Activated naive CD8-positive, alpha-beta T cell (primary cell): ENCODE results near the gene CDK14.

Experiments
- H3K27ac Mint-ChIP-seq: one replicate; pipeline ENCODE4 v1.8.0; 2021; ENCODE audit warnings: mixed read lengths
- H3K27me3 Mint-ChIP-seq: one replicate; pipeline ENCODE4 v1.8.0; 2021; ENCODE audit warnings: mixed read lengths
- H3K36me3 Mint-ChIP-seq: one replicate; pipeline ENCODE4 v1.8.0; 2021; ENCODE audit warnings: mixed read lengths
- H3K4me1 Mint-ChIP-seq: one replicate; pipeline ENCODE4 v1.8.0; 2021; ENCODE audit warnings: low read depth, mixed read lengths
- H3K4me3 Mint-ChIP-seq: one replicate; pipeline ENCODE4 v1.8.0; 2021; ENCODE audit warnings: mild to moderate bottlenecking, mixed read lengths
- H3K9me3 Mint-ChIP-seq: one replicate; pipeline ENCODE4 v1.8.0; 2021; ENCODE audit warnings: low read depth, mixed read lengths

The CDK14 gene

DNA sequence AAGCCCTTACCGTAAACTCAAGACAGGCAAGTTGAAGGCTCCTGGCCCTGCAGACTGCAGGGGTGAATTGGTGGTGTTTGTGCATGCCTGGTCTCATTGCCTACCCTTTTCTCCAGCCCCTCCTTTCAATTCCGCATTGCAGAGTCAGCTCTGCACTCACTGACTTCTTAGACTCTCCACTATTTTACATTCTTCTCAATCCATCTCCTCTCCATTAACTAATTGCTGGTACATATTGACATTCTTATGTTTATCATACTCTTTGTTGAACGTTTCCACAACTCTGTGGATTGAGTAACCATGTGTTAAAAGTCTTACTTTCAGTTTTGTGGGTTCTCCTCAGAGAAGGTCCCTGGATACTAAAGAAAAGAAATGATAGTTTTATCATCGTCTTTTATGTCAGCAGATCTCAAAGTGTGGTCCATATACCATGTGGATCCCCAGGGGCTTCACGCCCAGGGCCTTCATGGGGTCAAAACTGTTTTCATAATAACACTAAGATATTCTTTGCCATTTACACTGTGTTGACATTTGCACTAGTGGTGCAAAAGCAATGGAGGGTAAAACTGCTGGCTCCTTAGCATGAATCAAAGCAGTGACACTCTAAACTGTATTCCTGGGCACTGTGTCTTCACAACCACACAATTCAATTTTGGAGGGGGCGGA, 532.7 kb downstream of the CDK14 start:
- H3K27me3 Mint-ChIP-seq, result peaks cover 5% of the 10 kb centered on the region
- H3K4me3 Mint-ChIP-seq, result no peak overlapping the region
- H3K9me3 Mint-ChIP-seq, result no peaks in the 10 kb centered on the region
- H3K36me3 Mint-ChIP-seq, result no peaks in the 10 kb centered on the region
- no peak overlapping the region for H3K27ac Mint-ChIP-seq
- no peaks in the 10 kb centered on the region for H3K4me1 Mint-ChIP-seq

DNA sequence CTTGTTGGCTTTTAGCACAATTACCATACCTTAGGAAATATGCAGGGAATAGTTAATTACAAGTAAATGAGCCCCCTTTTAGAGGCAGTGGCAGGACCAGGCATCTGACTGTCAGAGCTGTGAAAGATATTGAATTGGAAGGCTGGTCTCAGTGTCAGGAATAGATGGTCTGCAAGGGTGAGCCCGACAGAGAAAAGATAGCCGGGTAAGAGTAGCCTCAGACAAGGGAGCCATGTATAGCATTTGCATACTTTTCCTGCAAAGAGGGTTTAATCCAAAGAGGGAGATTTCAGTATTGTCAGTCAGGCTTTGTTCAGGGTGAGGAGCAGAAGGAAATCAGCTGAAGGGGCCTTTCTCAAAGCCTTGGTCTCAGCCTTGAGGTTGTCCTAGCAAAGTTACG, 539.2 kb downstream of the CDK14 start:
- no peak overlapping the region for H3K27ac Mint-ChIP-seq
- H3K9me3 Mint-ChIP-seq, result no peaks in the 10 kb centered on the region
- no peaks in the 10 kb centered on the region for H3K36me3 Mint-ChIP-seq
- no peak overlapping the region for H3K4me3 Mint-ChIP-seq
- H3K27me3 Mint-ChIP-seq, result peaks cover 2% of the 10 kb centered on the region
- no peaks in the 10 kb centered on the region for H3K4me1 Mint-ChIP-seq

DNA sequence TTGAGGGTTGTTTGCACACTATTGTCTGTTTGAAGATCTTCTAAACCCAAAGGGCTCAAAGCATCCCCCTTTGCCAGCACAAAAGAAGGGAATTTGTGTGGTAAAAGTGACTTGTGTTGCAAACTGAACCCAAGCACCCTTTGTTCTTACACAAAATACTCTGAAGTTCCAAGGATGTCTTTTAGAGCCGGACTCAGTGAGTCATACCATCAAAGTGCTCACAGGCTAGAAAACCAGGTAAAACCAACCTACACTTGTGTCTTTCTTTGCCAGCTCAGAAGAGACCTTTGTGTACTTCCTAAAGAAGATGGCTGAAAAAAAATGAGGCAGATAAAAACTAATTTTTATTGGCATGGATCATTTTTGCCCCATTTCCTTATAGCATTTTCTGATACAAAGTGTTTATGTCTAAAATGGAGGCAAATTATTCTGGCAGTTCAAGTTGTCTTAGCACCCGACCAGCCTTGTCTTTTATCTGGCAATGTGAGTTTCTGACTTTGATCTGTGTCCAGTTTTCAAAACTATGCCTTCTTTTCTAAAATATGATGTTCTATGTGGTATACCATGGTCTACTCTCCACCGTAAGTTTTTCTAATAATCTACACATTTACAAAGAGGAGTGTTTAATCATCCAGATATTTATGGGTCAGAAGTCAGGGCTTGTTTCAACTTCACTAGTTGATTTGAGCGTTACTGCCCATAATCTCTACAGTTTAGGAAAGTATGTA, 539.7 kb downstream of the CDK14 start:
- Mint-ChIP-seq H3K27ac (no peak overlapping the region), H3K4me1 (no peaks in the 10 kb centered on the region), H3K9me3 (no peaks in the 10 kb centered on the region), H3K4me3 (no peak overlapping the region), H3K27me3 (peaks cover 2% of the 10 kb centered on the region), H3K36me3 (no peaks in the 10 kb centered on the region)

DNA sequence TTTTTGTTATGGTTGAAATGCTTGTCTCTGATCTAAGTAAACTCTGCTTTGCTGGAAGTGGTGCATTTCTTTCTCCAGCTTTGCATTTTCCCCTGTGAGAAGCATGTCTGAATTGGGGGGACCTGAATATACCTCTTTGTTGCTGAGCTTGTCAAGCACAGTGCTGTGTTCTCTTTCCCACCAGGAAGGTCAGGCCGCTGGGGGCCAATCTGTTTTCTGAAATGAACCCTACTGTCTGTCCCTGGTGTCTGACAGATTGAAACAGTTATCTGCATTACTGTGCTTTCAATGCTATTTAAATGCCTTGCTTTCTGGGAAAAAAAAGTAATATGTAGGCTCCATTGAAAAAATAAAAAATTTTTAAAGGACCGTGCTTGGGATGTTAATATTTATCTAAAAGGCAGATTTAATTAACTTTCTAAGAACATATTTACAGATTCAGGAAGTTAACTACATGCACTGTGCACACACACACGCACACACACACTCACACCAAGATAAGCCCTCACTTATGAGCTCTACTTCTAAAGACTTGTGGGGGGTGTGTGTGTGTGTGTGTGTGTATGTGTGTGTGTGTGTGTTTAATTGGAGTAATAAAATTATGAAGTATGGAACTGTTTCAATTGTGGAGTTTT, 541.1 kb downstream of the CDK14 start:
- no peaks in the 10 kb centered on the region for H3K27me3 Mint-ChIP-seq
- no peak overlapping the region for H3K27ac Mint-ChIP-seq
- no peaks in the 10 kb centered on the region for H3K36me3 Mint-ChIP-seq
- H3K4me3 Mint-ChIP-seq, result no peak overlapping the region
- H3K9me3 Mint-ChIP-seq, result no peaks in the 10 kb centered on the region
- H3K4me1 Mint-ChIP-seq, result no peaks in the 10 kb centered on the region

GRCh38 chr7:91137788-91138368, 541.8 kb downstream of the CDK14 start:
- Mint-ChIP-seq H3K27me3 (no peaks in the 10 kb centered on the region), H3K36me3 (no peaks in the 10 kb centered on the region), H3K27ac (no peak overlapping the region), H3K4me3 (no peak overlapping the region), H3K4me1 (no peaks in the 10 kb centered on the region), H3K9me3 (no peaks in the 10 kb centered on the region)

DNA sequence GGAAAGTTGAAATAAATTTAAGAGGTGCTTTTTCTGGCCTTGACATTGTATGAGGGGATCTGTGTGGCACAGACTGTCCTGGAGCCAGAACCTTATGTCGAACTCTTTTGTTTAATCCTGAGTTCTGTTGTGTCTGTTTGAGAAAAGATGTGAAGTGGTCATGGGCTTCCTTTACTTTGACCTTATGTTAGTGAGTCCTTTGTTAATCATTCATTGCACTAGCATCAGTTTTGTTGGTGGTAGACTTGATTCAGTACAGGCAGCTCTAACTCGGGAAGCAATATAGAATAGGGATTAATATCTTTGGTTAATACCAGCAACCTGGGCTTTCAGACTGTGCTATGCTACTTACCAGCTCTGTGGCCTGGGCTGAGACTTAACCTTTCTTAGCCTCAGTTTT, 544.2 kb downstream of the CDK14 start:
- no peak overlapping the region for H3K4me3 Mint-ChIP-seq
- H3K27me3 Mint-ChIP-seq, result no peaks in the 10 kb centered on the region
- H3K4me1 Mint-ChIP-seq, result no peaks in the 10 kb centered on the region
- H3K36me3 Mint-ChIP-seq, result no peaks in the 10 kb centered on the region
- no peaks in the 10 kb centered on the region for H3K9me3 Mint-ChIP-seq
- H3K27ac Mint-ChIP-seq, result no peak overlapping the region

DNA sequence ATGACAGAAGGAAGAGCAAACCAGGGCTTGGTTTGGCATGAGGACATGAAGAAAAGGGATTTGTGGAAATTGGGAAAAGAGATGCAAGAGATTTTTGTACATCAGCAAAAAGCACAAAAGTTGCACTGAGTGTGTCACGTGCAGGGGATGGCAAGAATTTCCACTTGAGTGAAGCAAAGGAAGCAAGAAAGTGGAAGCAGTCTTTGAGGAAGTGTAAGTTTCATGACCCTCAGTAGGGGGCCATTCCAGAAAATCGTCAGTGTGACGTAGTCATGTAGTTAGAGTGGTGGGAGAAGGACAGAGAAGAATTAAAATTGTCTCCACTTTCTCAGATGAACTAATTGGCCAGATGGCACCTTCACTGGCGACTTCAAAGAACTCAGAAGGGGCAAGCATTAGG, 544.9 kb downstream of the CDK14 start:
- Mint-ChIP-seq H3K27me3 (no peaks in the 10 kb centered on the region), H3K4me1 (no peaks in the 10 kb centered on the region), H3K4me3 (no peak overlapping the region), H3K9me3 (no peaks in the 10 kb centered on the region), H3K27ac (no peak overlapping the region), H3K36me3 (no peaks in the 10 kb centered on the region)

GRCh38 chr7:91142743-91143142, 546.6 kb downstream of the CDK14 start:
- Mint-ChIP-seq H3K27me3 (peaks cover 1% of the 10 kb centered on the region), H3K27ac (no peak overlapping the region), H3K36me3 (no peaks in the 10 kb centered on the region), H3K4me1 (no peaks in the 10 kb centered on the region), H3K9me3 (no peaks in the 10 kb centered on the region), H3K4me3 (no peak overlapping the region)

GRCh38 chr7:91149341-91150246, 553.5 kb downstream of the CDK14 start:
- Mint-ChIP-seq H3K9me3 (no peaks in the 10 kb centered on the region), H3K27me3 (peaks cover 1% of the 10 kb centered on the region), H3K4me3 (no peak overlapping the region), H3K27ac (no peak overlapping the region), H3K4me1 (no peaks in the 10 kb centered on the region), H3K36me3 (no peaks in the 10 kb centered on the region)

DNA sequence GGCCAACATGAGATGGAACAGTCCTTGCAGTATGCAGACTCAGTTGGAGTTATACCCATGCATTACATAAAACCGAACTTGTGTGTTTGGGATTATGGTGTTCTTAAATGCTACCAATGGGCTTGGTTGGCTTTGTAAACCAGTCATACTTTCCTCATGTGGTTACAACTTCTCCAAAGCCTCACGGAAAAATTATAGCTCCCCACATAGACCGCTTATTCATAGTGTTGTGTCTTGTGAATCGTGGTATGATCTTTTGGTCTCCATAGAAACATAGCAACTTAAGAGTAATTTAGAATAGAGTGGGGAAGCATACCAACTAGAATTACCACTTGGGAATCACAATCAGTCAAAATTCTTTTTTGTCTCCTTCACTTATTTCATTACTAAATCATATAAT, 555.8 kb downstream of the CDK14 start:
- Mint-ChIP-seq H3K4me3 (no peak overlapping the region), H3K27ac (no peak overlapping the region), H3K4me1 (no peaks in the 10 kb centered on the region), H3K36me3 (no peaks in the 10 kb centered on the region), H3K9me3 (no peaks in the 10 kb centered on the region), H3K27me3 (peaks cover 1% of the 10 kb centered on the region)

DNA sequence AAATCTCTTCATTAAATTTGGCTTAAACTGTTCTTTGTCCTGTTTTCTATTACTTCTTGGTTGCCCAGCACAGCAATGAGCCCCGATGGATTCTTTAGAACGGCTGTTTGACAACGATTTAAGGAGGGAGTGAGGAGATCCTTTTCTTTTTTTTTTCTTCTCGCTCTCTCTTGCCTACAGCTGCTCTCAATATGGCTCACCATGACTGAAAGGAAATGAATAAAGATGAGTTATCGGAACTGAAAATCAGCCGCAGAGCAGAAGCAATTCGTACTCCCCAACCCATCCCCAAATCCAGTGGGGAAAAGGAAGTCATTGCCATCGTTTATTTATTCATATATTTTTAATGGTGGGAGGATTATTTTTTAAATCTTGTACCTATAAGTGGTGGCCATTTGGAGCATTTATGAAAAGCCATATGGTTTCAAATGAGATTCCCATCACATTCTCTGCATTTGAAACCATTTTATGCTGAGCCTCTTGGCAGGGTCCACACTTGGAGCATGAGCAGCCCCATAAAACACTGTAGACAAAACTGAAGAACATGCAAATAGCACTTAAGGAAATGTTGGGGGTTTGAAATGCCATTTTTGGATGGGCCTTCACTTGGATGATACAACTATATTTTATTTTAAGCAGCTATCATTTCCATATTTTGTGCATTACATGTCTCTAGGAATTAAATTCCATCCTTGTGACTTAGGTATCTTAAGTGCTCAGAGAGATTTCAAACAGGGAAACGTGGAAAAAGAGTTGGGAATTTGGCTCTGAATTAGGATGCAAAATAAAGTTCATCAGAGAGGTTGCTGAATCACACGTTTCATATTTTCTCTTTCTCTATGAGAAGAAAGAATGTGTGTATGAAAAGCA, 560.4 kb downstream of the CDK14 start:
- H3K9me3 Mint-ChIP-seq, result no peaks in the 10 kb centered on the region
- H3K4me1 Mint-ChIP-seq, result no peaks in the 10 kb centered on the region
- H3K36me3 Mint-ChIP-seq, result no peaks in the 10 kb centered on the region
- no peaks in the 10 kb centered on the region for H3K27me3 Mint-ChIP-seq
- H3K27ac Mint-ChIP-seq, result no peak overlapping the region
- H3K4me3 Mint-ChIP-seq, result no peak overlapping the region

GRCh38 chr7:91157579-91158320, 561.6 kb downstream of the CDK14 start:
- Mint-ChIP-seq H3K27me3 (no peaks in the 10 kb centered on the region), H3K4me3 (no peak overlapping the region), H3K27ac (no peak overlapping the region), H3K36me3 (no peaks in the 10 kb centered on the region), H3K9me3 (no peaks in the 10 kb centered on the region), H3K4me1 (no peaks in the 10 kb centered on the region)

- H3K4me1 Mint-ChIP-seq, result no peaks in the 10 kb centered on the region
- H3K4me3 Mint-ChIP-seq, result no peak overlapping the region
- no peak overlapping the region for H3K27ac Mint-ChIP-seq
- no peaks in the 10 kb centered on the region for H3K9me3 Mint-ChIP-seq
- no peaks in the 10 kb centered on the region for H3K36me3 Mint-ChIP-seq
- no peaks in the 10 kb centered on the region for H3K27me3 Mint-ChIP-seq
These were observed 566.3 kb downstream of the CDK14 start for GRCh38 chr7:91162436-91162835.
